HCT116 (cell line): ENCODE measurements around the gene ARL2BP. TPM values are rescaled to one million over a fixed set of nuclear protein-coding genes. Genes with fewer than 3 reads are reported as not detected.
A peak's percentile ranks its signal among the peaks of the same experiment; 100 is the strongest.

Experiments
- ATAC-seq: fragments of 200-7000 bp; cut with Tn5 transposase; 2 replicates; pipeline ENCODE4 v1.9.1; 2020; ENCODE audit warnings: mild to moderate bottlenecking, moderate library complexity
- BruUV-seq: library from RNA; stranded (reverse); fragments of 400-500 nt; replicated peaks from 2 replicates; lab custom pipeline; 2021; lab: Mats Ljungman, UMichigan
- CTCF ChIA-PET: fragments of 300-600 bp; sonication (Branson Sonifier 250); formaldehyde crosslinking; loops from one replicate; lab custom pipeline; 2021; ENCODE audit warnings: antibody characterized with exemption; lab: Charles Lee
- POLR2A ChIA-PET: fragments of 300-600, 350-600 bp; sonication (Branson Sonifier 250); formaldehyde crosslinking; loops from one replicate; lab custom pipeline; 2021; ENCODE audit warnings: antibody characterized with exemption; lab: Charles Lee
- RAD21 ChIA-PET, 2 experiments: fragments of 300-600 bp; sonication (Branson Sonifier 250); formaldehyde crosslinking; loops; one replicate each; lab custom pipeline; 2023; ENCODE audit warnings: low total read pairs in 2 of 2; ENCODE audit not compliant: uncharacterized antibody in 2 of 2, unreplicated experiment in 2 of 2, low non-redundant PET in 1 of 2; lab: Charles Lee
- DNase-seq: peaks from one replicate; pipeline ENCODE4 v3.0.0-alpha.2; 2010; ENCODE audit warnings: low read depth, low spot score
- H2AFZ ChIP-seq: fragments of 200-600 bp; shearing (Covaris generic), sonication (generic); 2 replicates; pipeline ENCODE4 v1.6.1; 2017; ENCODE audit warnings: low read depth, mixed run types, mixed read lengths, antibody characterized with exemption, low read length; ENCODE audit not compliant: poor library complexity, severe bottlenecking
- H3K27ac ChIP-seq: 2 replicates; pipeline ENCODE4 v1.5.1; 2012; ENCODE audit warnings: low read depth, low read length
- H3K27me3 ChIP-seq: fragments of 200-600 bp; sonication (generic); 2 replicates; pipeline ENCODE4 v1.6.1; 2016; ENCODE audit warnings: mixed run types, low read length, mixed read lengths; ENCODE audit not compliant: insufficient read depth
- H3K36me3 ChIP-seq, 2 experiments: fragments of 200-500 bp in 1 of 2; fragments of 200-600 bp in 1 of 2; sonication (Bioruptor generic) in 1 of 2; sonication (generic) in 1 of 2; 2 replicates each; pipeline versions ENCODE4 v1.5.1 to v1.6.1; 2014 to 2016; ENCODE audit warnings: low read length in 2 of 2, inconsistent platforms in 1 of 2, mixed read lengths in 1 of 2, mixed run types in 1 of 2; ENCODE audit not compliant: insufficient read depth in 2 of 2, control insufficient read depth in 1 of 2
- H3K4me1 ChIP-seq, 2 experiments: fragments of 200-600 bp in 1 of 2; sonication (generic) in 1 of 2; 2 replicates each; pipeline versions ENCODE4 v1.5.1 to v1.6.1; 2012 to 2017; ENCODE audit warnings: low read length in 2 of 2, inconsistent platforms in 1 of 2, mild to moderate bottlenecking in 1 of 2, mixed read lengths in 1 of 2, mixed run types in 1 of 2, moderate library complexity in 1 of 2; ENCODE audit not compliant: insufficient read depth in 2 of 2, control insufficient read depth in 1 of 2
- H3K4me2 ChIP-seq: fragments of 200-600 bp; sonication (generic); 2 replicates; pipeline ENCODE4 v1.6.1; 2017; ENCODE audit warnings: mixed run types, low read length, mixed read lengths
- H3K4me3 ChIP-seq, 2 experiments: fragments of 200-600 bp in 1 of 2; sonication (generic) in 1 of 2; replicated peaks in 1 of 2; 2 replicates each; pipeline ENCODE4 v1.5.1; 2011 to 2016; ENCODE audit warnings: low read length in 2 of 2, control low read depth in 1 of 2, low read depth in 1 of 2, mild to moderate bottlenecking in 1 of 2, mixed read lengths in 1 of 2, mixed run types in 1 of 2
- H3K79me2 ChIP-seq: fragments of 200-600 bp; sonication (generic); 2 replicates; pipeline ENCODE4 v1.6.1; 2017; ENCODE audit warnings: mild to moderate bottlenecking, mixed run types, low read length, moderate library complexity, mixed read lengths; ENCODE audit not compliant: insufficient read depth
- H3K9ac ChIP-seq: fragments of 200-600 bp; sonication (generic); 2 replicates; pipeline ENCODE4 v1.6.1; 2016; ENCODE audit warnings: low read length, mixed read lengths
- H3K9me2 ChIP-seq: fragments of 200-600 bp; sonication (generic), shearing (Covaris generic); 2 replicates; pipeline ENCODE4 v1.6.1; 2017; ENCODE audit warnings: mixed run types, mild to moderate bottlenecking, moderate library complexity; ENCODE audit not compliant: insufficient read depth
- H3K9me3 ChIP-seq, 2 experiments: fragments of 200-500 bp in 1 of 2; fragments of 200-600 bp in 1 of 2; sonication (Bioruptor generic) in 1 of 2; sonication (generic) in 1 of 2; 2 replicates each; pipeline ENCODE4 v1.6.1; 2014 to 2017; ENCODE audit warnings: low read length in 2 of 2, mixed read lengths in 2 of 2, inconsistent platforms in 1 of 2, low read depth in 1 of 2, mild to moderate bottlenecking in 1 of 2, mixed run types in 1 of 2, moderate library complexity in 1 of 2; ENCODE audit not compliant: control insufficient read depth in 1 of 2, insufficient read depth in 1 of 2
- H4K20me1 ChIP-seq: fragments of 200-600 bp; sonication (generic), shearing (Covaris generic); 2 replicates; pipeline ENCODE4 v1.6.1; 2017; ENCODE audit warnings: mixed run types, mild to moderate bottlenecking, moderate library complexity; ENCODE audit not compliant: insufficient read depth
- CBX3 ChIP-seq: IDR thresholded peaks from 2 replicates; pipeline ENCODE4 v1.6.1; 2012; ENCODE audit warnings: low read depth
- CEBPB ChIP-seq: IDR thresholded peaks from 2 replicates; pipeline ENCODE4 v1.6.1; 2012; ENCODE audit warnings: low read depth
- EZH2 ChIP-seq: fragments of 200-600 bp; sonication (generic); IDR thresholded peaks from 2 replicates; pipeline ENCODE4 v1.6.1; 2017; ENCODE audit warnings: antibody characterized with exemption, mixed run types
- EZH2phosphoT487 ChIP-seq: fragments of 200-600 bp; IDR thresholded peaks from 2 replicates; pipeline ENCODE4 v1.6.1; 2018; ENCODE audit warnings: antibody characterized with exemption, borderline replicate concordance
- MAX ChIP-seq: IDR thresholded peaks from 2 replicates; pipeline ENCODE4 v1.6.1; 2012
- POLR2A ChIP-seq: IDR thresholded peaks from 2 replicates; pipeline ENCODE4 v1.7.0; 2011; ENCODE audit warnings: borderline replicate concordance; ENCODE audit not compliant: insufficient read depth, insufficient read length; ENCODE audit errors: extremely low read depth
- POLR2AphosphoS5 ChIP-seq: IDR thresholded peaks from 2 replicates; pipeline ENCODE4 v1.6.1; 2011; ENCODE audit warnings: mild to moderate bottlenecking, low read depth, low read length, moderate library complexity
- SRF ChIP-seq: IDR thresholded peaks from 2 replicates; pipeline ENCODE4 v1.6.1; 2012; ENCODE audit warnings: low read depth
- TCF7L2 ChIP-seq: IDR thresholded peaks from 2 replicates; pipeline ENCODE4 v1.7.0; 2011; ENCODE audit warnings: borderline replicate concordance, inconsistent platforms; ENCODE audit not compliant: insufficient read depth, insufficient read length; ENCODE audit errors: extremely low read depth
- YY1 ChIP-seq: IDR thresholded peaks from 2 replicates; pipeline ENCODE4 v1.6.1; 2011; ENCODE audit warnings: low read length, low read depth, moderate library complexity, mild to moderate bottlenecking; ENCODE audit not compliant: insufficient replicate concordance; ENCODE audit errors: extremely low read depth
- ZFX ChIP-seq: fragments of 450-650 bp; IDR thresholded peaks from 2 replicates; pipeline ENCODE4 v1.6.1; 2017
- intact Hi-C: fragments of 100-400 bp; cut with micrococcal nuclease; formaldehyde crosslinking; loops from 2 replicates; pipeline ENCODE4 v1.10.0; 2022
- total RNA-seq: library from RNA; stranded (reverse); gene quantifications from one replicate; pipeline ENCODE4 v1.2.1, GENCODE V29; 2021; ENCODE audit not compliant: unreplicated experiment
- TF ChIP-seq, protein P1 (sequence below): IDR thresholded peaks from 2 replicates; pipeline ENCODE4 v1.6.1; 2012

ARL2BP gene
- total RNA-seq, 1 experiment from 2014 or later, result 28.8 TPM

GRCh38 chr16:57245472-57246113 lies 534 bp downstream of the ARL2BP start:
- ATAC-seq, result no peak; the same call in 1 of the 2 replicates
- intact Hi-C loops, result loop anchor here (2.0 kb wide), 1 partner anchor 55 kb away; no protein-coding TSS in a partner anchor
- CTCF ChIA-PET, result no interaction called here

DNA sequence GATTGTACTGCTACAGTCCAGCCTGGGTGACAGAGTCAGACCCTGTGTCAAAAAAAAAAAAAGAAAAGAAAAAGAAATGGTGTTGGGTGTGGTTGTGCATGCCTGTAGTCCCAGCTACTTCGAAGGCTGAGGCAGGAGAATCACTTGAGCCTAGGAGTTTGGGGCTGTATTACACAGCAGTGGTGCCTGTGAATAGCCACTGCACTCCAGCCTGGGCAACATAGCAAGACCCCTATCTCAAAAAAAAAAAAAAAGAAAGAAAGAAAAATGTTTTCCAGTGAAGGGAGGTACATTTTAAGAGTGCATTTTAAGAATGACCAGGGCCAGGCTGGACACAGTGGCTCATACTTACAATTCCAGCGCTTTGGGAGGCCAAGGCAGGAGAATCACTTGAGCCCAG lies 6.3 kb downstream of the ARL2BP start:
- intact Hi-C loops, result no loop called here
- RAD21 ChIA-PET, result no interaction called here
- H4K20me1 ChIP-seq, result no peaks in the 10 kb centered on the region
- H3K79me2 ChIP-seq, result no peaks in the 10 kb centered on the region
- H3K36me3 ChIP-seq, result peaks cover 10 to 17% of the 10 kb centered on the region in 2 experiments
- no peak for TF ChIP-seq ZFX
- TF ChIP-seq CBX3, result no peak
- TF ChIP-seq SRF, result no peak
- TF ChIP-seq EZH2, result no peak
- TF ChIP-seq, protein P1, sequence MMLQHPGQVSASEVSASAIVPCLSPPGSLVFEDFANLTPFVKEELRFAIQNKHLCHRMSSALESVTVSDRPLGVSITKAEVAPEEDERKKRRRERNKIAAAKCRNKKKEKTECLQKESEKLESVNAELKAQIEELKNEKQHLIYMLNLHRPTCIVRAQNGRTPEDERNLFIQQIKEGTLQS, result no peak
- no peak for TF ChIP-seq CEBPB
- no peak for TF ChIP-seq MAX
- no peak for TF ChIP-seq POLR2A
- no peak for TF ChIP-seq TCF7L2
- TF ChIP-seq YY1, result no peak
- TF ChIP-seq POLR2AphosphoS5, result no peak
- no peak for TF ChIP-seq EZH2phosphoT487
- H3K9ac ChIP-seq, result no peak overlapping the region
- no TSS peak for BruUV-seq
- POLR2A ChIA-PET, result no interaction called here
- H3K4me3 ChIP-seq, result no peak overlapping the region
- no peaks in the 10 kb centered on the region for H3K4me1 ChIP-seq
- H2AFZ ChIP-seq, result no peak overlapping the region
- H3K9me3 ChIP-seq, result 0 out of 4 replicates have a peak, but pooled peaks cover 0 to 3% of the 10 kb centered on the region in 2 experiments
- H3K27me3 ChIP-seq, result no peaks in the 10 kb centered on the region
- DNase-seq (no peak), ATAC-seq (no peak)
- no peak overlapping the region for H3K27ac ChIP-seq
- CTCF ChIA-PET, result no interaction called here
- no peaks in the 10 kb centered on the region for H3K9me2 ChIP-seq
- H3K4me2 ChIP-seq, result no peak overlapping the region

More at GRCh38 chr16:57245472-57246113, 534 bp downstream of the ARL2BP start:
- ChIA-PET RAD21 (interaction anchor here in 1 of 2 experiments (0.9 kb wide), 1 partner anchor 281 kb away, joined by 3 read pairs; no protein-coding TSS in a partner anchor), POLR2A (interaction anchor here (1.0 to 2.0 kb wide), 3 partner anchors 10 to 54 kb away, joined by 3 to 6 read pairs (median 5); no protein-coding TSS in a partner anchor)
- peak; percentile 8 for DNase-seq
- Histone ChIP-seq H4K20me1 (no peaks in the 10 kb centered on the region), H3K27me3 (no peaks in the 10 kb centered on the region), H2AFZ (no peak overlapping the region), H3K9ac (peak overlapping the region; percentile 83), H3K79me2 (peaks cover 5% of the 10 kb centered on the region; the same call in 1 of the 2 replicates), H3K9me2 (no peaks in the 10 kb centered on the region), H3K4me2 (peak overlapping the region; percentile 85), H3K9me3 (no peaks in the 10 kb centered on the region), H3K27ac (peak overlapping the region; percentile 80), H3K4me1 (peaks cover 10 to 15% of the 10 kb centered on the region in 2 experiments), H3K36me3 (peaks cover 0 to 3% of the 10 kb centered on the region in 2 experiments; a peak in 1 of 4 replicates), H3K4me3 (peak overlapping the region; percentile 67 to 82)
- no TSS peak for BruUV-seq
- no peak for TF ChIP-seq CBX3
- peak; percentile 90 for TF ChIP-seq ZFX
